GM20000 (cell line): ENCODE measurements around the gene EID3.

Experiments used
- DNase-seq: peaks from one replicate; pipeline ENCODE4 v3.0.0; 2012; ENCODE audit warnings: low spot score
- TF ChIP-seq, protein P1 (sequence below): IDR thresholded peaks from 2 replicates; pipeline ENCODE4 v1.5.1; 2012; ENCODE audit warnings: mild to moderate bottlenecking, control low read depth; ENCODE audit errors: extremely low read depth, missing control alignments

The EID3 gene

DNA sequence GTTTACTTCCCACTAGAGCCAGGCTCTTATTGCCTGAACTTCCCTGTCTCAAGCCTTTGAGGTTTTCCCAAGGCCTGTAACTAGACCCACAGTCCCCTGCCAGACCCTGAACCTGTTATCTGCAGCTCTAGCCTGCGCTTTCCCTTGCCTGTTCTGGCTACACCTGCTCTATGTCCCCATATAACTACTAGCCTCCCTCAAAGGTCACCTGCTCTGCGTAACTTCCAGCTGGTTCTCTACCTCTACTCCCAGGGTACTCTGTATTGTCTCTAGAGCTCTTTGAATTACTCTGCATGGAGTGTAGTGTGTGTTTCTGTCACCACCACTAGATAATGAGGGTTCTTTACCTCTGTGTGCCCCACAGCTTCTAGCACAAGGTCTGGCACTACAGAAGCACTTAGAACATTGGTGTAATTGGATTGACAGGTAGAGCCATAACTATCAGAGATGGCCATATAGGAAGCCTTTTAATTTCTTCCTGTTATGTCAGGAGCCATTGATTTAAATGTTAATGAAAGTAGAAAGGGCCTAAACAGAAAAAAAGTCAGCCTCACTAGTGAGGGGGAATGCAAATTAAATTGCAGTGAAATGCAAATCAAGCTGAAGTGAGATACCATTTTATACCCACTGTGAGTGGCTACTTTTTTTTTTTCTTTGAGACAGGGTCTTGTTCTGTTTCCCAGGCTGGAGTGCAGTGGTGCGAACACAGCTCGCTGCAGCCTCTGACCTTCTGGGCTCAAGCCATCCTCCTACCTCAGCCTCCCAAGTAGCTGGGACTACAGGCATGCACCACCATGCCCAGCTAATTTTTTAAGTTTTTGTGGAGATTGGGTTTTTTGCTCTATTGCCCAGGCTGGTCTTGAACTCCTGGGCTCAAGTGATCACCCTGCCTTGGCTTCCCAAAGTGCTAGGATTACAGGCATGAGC is 47.8 kb downstream of the EID3 start:
- TF ChIP-seq, protein P1, sequence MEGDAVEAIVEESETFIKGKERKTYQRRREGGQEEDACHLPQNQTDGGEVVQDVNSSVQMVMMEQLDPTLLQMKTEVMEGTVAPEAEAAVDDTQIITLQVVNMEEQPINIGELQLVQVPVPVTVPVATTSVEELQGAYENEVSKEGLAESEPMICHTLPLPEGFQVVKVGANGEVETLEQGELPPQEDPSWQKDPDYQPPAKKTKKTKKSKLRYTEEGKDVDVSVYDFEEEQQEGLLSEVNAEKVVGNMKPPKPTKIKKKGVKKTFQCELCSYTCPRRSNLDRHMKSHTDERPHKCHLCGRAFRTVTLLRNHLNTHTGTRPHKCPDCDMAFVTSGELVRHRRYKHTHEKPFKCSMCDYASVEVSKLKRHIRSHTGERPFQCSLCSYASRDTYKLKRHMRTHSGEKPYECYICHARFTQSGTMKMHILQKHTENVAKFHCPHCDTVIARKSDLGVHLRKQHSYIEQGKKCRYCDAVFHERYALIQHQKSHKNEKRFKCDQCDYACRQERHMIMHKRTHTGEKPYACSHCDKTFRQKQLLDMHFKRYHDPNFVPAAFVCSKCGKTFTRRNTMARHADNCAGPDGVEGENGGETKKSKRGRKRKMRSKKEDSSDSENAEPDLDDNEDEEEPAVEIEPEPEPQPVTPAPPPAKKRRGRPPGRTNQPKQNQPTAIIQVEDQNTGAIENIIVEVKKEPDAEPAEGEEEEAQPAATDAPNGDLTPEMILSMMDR = no peak
- no peak for DNase-seq

DNA sequence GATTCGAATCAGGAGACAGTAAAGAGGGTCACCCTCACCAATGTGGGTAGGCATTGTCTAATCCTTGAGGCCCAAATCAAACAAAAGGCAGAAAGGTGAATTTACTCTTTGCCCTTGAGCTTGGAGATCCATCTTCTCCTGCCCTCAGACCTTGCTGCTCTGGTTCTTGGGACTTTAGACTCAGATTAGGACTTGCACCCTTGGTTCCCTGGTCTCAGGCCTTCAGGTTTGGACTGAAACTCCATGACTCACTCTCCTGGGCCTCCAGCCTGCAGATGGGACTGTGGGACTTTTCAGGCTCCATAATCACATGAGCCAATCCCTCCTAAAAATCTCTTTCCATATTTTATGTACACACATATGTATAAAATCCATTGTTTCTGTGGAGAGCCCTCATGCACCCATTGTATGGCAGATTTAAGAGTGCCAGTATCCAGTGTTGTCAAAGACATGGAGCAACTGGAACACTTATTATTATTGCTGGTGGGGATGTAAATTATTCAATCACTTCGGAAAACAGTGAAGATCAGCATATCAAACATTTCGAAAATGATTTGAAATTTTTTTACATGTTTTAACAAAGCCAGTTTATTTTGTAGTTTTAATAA is 48.7 kb downstream of the EID3 start:
- no peak for DNase-seq

DNA sequence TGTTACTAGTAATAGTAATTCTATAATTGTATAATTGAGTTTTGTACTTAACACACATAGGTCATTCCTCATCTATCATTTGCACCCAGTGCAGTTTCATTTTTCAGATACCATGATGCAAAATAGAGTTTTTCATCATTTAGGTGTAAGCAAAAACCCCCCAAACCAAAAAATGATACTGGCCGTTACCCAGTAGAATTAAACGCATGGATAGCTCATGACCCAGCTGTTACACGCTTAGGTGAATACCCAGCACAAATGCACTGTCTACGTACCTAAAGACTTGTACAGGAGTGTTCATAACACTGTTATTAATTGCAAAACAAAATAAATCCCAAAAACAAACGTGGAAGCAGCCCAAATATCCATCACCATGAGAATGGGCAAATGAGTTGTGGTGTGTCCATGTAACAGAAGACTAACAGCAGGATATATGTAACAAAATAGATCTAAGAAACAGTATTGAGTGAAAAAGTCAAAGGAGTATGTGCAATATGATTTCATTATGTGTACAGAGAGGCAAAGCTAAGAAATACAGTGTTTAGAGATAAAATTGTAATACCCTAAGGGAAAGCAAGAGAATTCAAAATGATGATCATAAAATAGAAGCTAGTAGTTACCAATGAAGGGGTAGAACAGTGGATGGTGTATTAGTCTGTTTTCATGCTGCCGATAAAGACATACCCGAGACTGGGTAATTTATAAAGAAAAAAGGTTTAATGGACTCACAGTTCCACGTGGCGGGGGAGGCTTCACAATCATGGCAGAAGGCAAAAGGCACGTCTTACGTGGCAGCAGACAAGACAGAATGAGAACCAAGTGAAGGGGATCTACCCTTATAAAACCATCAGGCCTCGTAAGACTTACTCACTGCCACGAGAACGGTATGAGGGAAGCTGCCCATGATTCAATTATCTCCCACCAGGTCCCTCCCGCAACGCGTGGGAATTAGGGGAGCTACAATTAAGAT is 49.8 kb downstream of the EID3 start:
- TF ChIP-seq, protein P1 = no peak
- no peak for DNase-seq

More for the DNA sequence above, 48.7 kb downstream of the EID3 start:
- TF ChIP-seq, protein P1 = no peak

DNA sequence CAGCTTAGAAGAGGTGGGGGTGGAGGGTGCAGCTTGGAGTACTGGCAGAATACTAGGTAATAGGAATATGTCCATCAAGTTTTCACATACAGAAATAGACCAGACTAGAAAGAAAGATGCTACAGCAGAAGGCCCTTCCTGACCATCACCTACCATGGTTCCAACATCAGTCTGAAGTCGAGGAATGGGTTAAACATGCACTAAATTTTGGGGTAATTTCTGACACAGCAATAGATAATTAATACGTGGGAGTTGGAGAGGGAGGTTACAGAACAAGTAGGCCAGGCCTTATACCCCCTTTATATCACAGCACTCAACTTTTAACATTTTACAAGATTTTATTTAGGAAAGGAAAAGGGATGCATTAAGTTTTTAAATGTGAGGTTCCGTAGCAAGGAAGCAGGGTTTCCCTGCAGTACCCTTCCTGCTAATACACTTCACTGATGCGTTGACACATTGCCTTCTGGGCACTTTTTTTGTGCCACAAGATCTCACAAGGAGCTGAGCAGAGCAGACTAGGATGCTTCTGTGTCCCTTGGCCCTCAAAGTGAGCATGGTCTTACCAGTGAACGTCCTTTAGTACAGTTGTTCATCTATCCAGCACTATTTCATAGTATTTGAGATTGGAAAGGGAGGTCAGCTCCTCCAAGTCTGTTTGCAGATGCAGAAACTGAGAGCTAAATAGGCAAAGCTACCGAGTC is 50.8 kb downstream of the EID3 start:
- DNase-seq = no peak
- TF ChIP-seq, protein P1 = no peak
